Neuronal stem cell (in vitro differentiated cells): Measurements from ENCODE around the gene INO80.
A peak's percentile ranks its signal among the peaks of the same experiment; 100 is the strongest.

Source experiments
- DNase-seq: peaks from one replicate; pipeline ENCODE4 v3.0.0-alpha.2; 2013; ENCODE audit warnings: low spot score
- H2AFZ ChIP-seq: one replicate; pipeline ENCODE4 v1.6.1; 2013; ENCODE audit warnings: mild to moderate bottlenecking, low read length, inconsistent platforms
- H2AK5ac ChIP-seq: 2 replicates; pipeline ENCODE4 v1.6.1; 2013; ENCODE audit warnings: low read depth, mild to moderate bottlenecking, inconsistent platforms, low read length, moderate library complexity, mixed read lengths
- H2BK120ac ChIP-seq: 2 replicates; pipeline ENCODE4 v1.6.1; 2013; ENCODE audit warnings: low read depth, mild to moderate bottlenecking, inconsistent platforms, low read length, moderate library complexity, mixed read lengths
- H2BK12ac ChIP-seq: one replicate; pipeline ENCODE4 v1.6.1; 2013; ENCODE audit warnings: low read length, inconsistent platforms
- H2BK15ac ChIP-seq: 2 replicates; pipeline ENCODE4 v1.6.1; 2013; ENCODE audit warnings: mild to moderate bottlenecking, low read length, inconsistent platforms, mixed read lengths
- H2BK5ac ChIP-seq: one replicate; pipeline ENCODE4 v1.6.1; 2013; ENCODE audit warnings: inconsistent platforms, mild to moderate bottlenecking, low read length, moderate library complexity
- H3K14ac ChIP-seq: one replicate; pipeline ENCODE4 v1.6.1; 2013; ENCODE audit warnings: low read length, inconsistent platforms
- H3K18ac ChIP-seq: 2 replicates; pipeline ENCODE4 v1.6.1; 2013; ENCODE audit warnings: low read length, inconsistent platforms
- H3K23ac ChIP-seq: 2 replicates; pipeline ENCODE4 v1.6.1; 2013; ENCODE audit warnings: low read depth, mild to moderate bottlenecking, mixed read lengths, low read length, inconsistent platforms; ENCODE audit not compliant: poor library complexity
- H3K27ac ChIP-seq: replicated peaks from 3 replicates; pipeline ENCODE4 v1.5.1; 2013; ENCODE audit warnings: low read length, inconsistent platforms
- H3K27me3 ChIP-seq, 3 experiments: 2 replicates each; pipeline ENCODE4 v1.6.1; 2013; ENCODE audit warnings: low read length in 3 of 3, mild to moderate bottlenecking in 2 of 3, inconsistent platforms in 1 of 3, low read depth in 1 of 3, mixed read lengths in 1 of 3, moderate library complexity in 1 of 3; ENCODE audit not compliant: control insufficient read depth in 3 of 3, insufficient read depth in 3 of 3
- H3K36me3 ChIP-seq, 2 donors: replicated peaks in 1 of 2; 2 replicates each; pipeline ENCODE4 v1.6.1; 2013; ENCODE audit warnings: low read length in 2 of 2; ENCODE audit not compliant: control insufficient read depth in 2 of 2, insufficient read depth in 2 of 2
- H3K4ac ChIP-seq: 2 replicates; pipeline ENCODE4 v1.6.1; 2013; ENCODE audit warnings: inconsistent platforms, mild to moderate bottlenecking, low read length, moderate library complexity
- H3K4me1 ChIP-seq, 2 donors: 1 replicate in 1 of 2; 2 replicates in 1 of 2; pipeline ENCODE4 v1.6.1; 2013; ENCODE audit warnings: low read length in 2 of 2, low read depth in 1 of 2; ENCODE audit not compliant: control insufficient read depth in 2 of 2, insufficient read depth in 1 of 2
- H3K4me2 ChIP-seq: one replicate; pipeline ENCODE4 v1.6.1; 2013; ENCODE audit warnings: mild to moderate bottlenecking, low read length, inconsistent platforms; ENCODE audit not compliant: insufficient read depth, poor library complexity, severe bottlenecking
- H3K4me3 ChIP-seq, 2 donors: 2 replicates each; pipeline ENCODE4 v1.5.1; 2013; ENCODE audit warnings: low read length in 2 of 2, mild to moderate bottlenecking in 2 of 2, inconsistent platforms in 1 of 2, moderate library complexity in 1 of 2
- H3K79me1 ChIP-seq: one replicate; pipeline ENCODE4 v1.6.1; 2013; ENCODE audit warnings: low read depth, mild to moderate bottlenecking, inconsistent platforms, low read length, moderate library complexity
- H3K9ac ChIP-seq: one replicate; pipeline ENCODE4 v1.6.1; 2013; ENCODE audit warnings: mild to moderate bottlenecking, low read depth, low read length, inconsistent platforms; ENCODE audit not compliant: poor library complexity
- H3K9me3 ChIP-seq, 2 donors: replicated peaks in 1 of 2; 2 replicates each; pipeline versions ENCODE3 to v1.6.1; 2013; ENCODE audit warnings: low read length in 2 of 2, mild to moderate bottlenecking in 2 of 2, inconsistent platforms in 1 of 2, low read depth in 1 of 2, mixed read lengths in 1 of 2, moderate library complexity in 1 of 2; ENCODE audit not compliant: control insufficient read depth in 2 of 2, insufficient read depth in 1 of 2
- H4K8ac ChIP-seq: one replicate; pipeline ENCODE4 v1.6.1; 2013; ENCODE audit warnings: low read depth, mild to moderate bottlenecking, inconsistent platforms, low read length, moderate library complexity
- H4K91ac ChIP-seq: one replicate; pipeline ENCODE4 v1.6.1; 2013; ENCODE audit warnings: low read length, low read depth, mild to moderate bottlenecking, inconsistent platforms; ENCODE audit not compliant: poor library complexity
- WGBS, 2 donors: extraction: QIAGEN DNeasy Blood & Tissue Kit; methylation state at CpG; one replicate each; pipeline ENCODE4 v1.1.7; 2013; ENCODE audit warnings: missing lambda C conversion rate in 2 of 2, mixed read lengths in 1 of 2; ENCODE audit not compliant: insufficient read length in 2 of 2, insufficient replicate concordance in 1 of 2; ENCODE audit errors: extremely low coverage in 2 of 2; 5-methylcytosine and 5-hydroxymethylcytosine counted together

Gene INO80

GRCh38 chr15:41116962-41117252 is 827 bp upstream of the INO80 start:
- Histone ChIP-seq H3K79me1 (peaks cover 8% of the 10 kb centered on the region), H2AK5ac (no peak overlapping the region), H3K4me3 (peak overlapping the region; percentile 77 to 88), H3K18ac (no peak overlapping the region), H4K8ac (no peak overlapping the region), H3K4me2 (peak overlapping the region; percentile 67), H3K27me3 (no peaks in the 10 kb centered on the region), H3K9ac (no peak overlapping the region), H3K4me1 (peaks cover 3 to 4% of the 10 kb centered on the region in 2 donors), H2BK5ac (no peak overlapping the region), H3K4ac (no peak overlapping the region), H3K9me3 (no peaks in the 10 kb centered on the region), H3K23ac (no peak overlapping the region), H2BK15ac (no peak overlapping the region), H2AFZ (peak overlapping the region; percentile 98), H3K27ac (peak overlapping the region; percentile 61), H2BK120ac (no peak overlapping the region), H2BK12ac (no peak overlapping the region), H3K36me3 (peaks cover 0 to 11% of the 10 kb centered on the region in 2 donors), H4K91ac (no peak overlapping the region), H3K14ac (no peak overlapping the region)
- WGBS, 2 donors = no CpG with 5 or more reads among the region's 6 CpGs
- peak; percentile 0 for DNase-seq

DNA sequence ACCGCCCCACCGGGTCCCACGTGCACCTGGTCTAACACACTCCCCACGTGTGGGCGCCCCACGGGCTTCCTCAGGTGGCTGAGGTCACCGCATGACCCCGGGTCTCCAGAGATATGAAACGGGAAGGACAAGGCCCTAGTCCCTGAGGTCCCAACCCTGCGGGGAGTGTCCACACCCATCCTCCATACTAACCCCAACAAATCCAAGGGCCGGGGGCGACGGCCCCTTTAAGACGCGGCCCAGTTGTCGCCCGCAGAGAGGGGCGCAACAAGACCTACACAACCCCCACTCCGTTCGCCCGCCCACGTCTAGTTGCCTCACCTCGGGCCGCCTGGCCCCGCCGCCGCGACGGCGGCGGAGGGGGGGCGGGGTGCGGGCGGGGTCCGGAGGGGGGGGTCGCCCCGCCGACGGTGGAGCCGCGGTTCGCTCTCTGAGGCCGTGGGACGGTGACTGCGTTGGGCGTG is 396 bp downstream of the INO80 start:
- peak overlapping the region; percentile 100 for H3K23ac ChIP-seq
- peaks cover 8% of the 10 kb centered on the region for H3K79me1 ChIP-seq
- H3K9ac ChIP-seq = peak overlapping the region; percentile 100
- H2AFZ ChIP-seq = peak overlapping the region; percentile 98
- H2BK12ac ChIP-seq = peak overlapping the region; percentile 58
- H3K9me3 ChIP-seq = no peaks in the 10 kb centered on the region
- H4K8ac ChIP-seq = peak overlapping the region; percentile 72
- peak overlapping the region; percentile 100 for H3K18ac ChIP-seq
- H3K4me3 ChIP-seq = peak overlapping the region; percentile 88 to 100
- H3K4ac ChIP-seq = no peak overlapping the region
- H3K36me3 ChIP-seq = peaks cover 0 to 18% of the 10 kb centered on the region in 2 donors
- H2BK5ac ChIP-seq = peak overlapping the region; percentile 99
- H2BK15ac ChIP-seq = no peak overlapping the region
- peak; percentile 44 for DNase-seq
- H3K27ac ChIP-seq = peak overlapping the region; percentile 97
- H2AK5ac ChIP-seq = peak overlapping the region; percentile 61
- no peaks in the 10 kb centered on the region for H3K27me3 ChIP-seq
- H4K91ac ChIP-seq = no peak overlapping the region
- H3K14ac ChIP-seq = peak overlapping the region; percentile 100
- peaks cover 3 to 4% of the 10 kb centered on the region in 2 donors for H3K4me1 ChIP-seq
- peak overlapping the region; percentile 92 for H3K4me2 ChIP-seq
- H2BK120ac ChIP-seq = peak overlapping the region; percentile 96
- WGBS, 2 donors = no CpG with 5 or more reads among the region's 46 CpGs

DNA sequence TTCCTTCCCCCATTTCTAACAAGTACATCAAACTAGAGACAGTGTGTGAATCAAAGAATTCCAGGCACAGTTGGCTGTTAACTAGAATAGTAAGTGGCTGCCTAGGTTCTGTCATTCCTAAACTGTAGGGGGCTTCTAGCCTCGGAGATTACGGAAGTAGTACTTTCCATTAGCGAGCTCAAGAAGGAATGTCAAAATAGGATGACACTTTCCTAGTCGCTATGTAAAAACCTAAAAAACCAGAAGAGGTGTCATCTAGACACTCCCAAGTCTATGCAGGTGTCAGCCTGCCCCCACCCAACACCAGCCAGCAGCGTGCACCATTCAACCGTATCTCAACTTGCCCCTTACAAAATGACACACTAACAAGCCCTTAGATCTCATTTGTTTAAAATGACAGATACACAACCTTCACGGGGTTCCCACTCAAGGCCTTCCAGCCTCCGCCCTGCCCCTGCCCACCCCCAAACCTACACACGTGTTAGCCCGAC is 874 bp downstream of the INO80 start:
- H3K27ac ChIP-seq = no peak overlapping the region
- peaks cover 10% of the 10 kb centered on the region for H3K79me1 ChIP-seq
- no peaks in the 10 kb centered on the region for H3K9me3 ChIP-seq
- DNase-seq = peak; percentile 38
- no peak overlapping the region for H3K18ac ChIP-seq
- peak overlapping the region; percentile 61 for H2AK5ac ChIP-seq
- no peak overlapping the region for H3K23ac ChIP-seq
- WGBS, 2 donors = no CpG with 5 or more reads among the region's 10 CpGs
- peaks cover 3 to 4% of the 10 kb centered on the region in 2 donors for H3K4me1 ChIP-seq
- no peak overlapping the region for H4K8ac ChIP-seq
- peaks cover 0 to 22% of the 10 kb centered on the region in 2 donors for H3K36me3 ChIP-seq
- no peaks in the 10 kb centered on the region for H3K27me3 ChIP-seq
- no peak overlapping the region for H3K4ac ChIP-seq
- H3K4me2 ChIP-seq = peak overlapping the region; percentile 92
- H3K14ac ChIP-seq = peak overlapping the region; percentile 4
- H4K91ac ChIP-seq = no peak overlapping the region
- peak overlapping the region; percentile 99 for H2BK5ac ChIP-seq
- peak overlapping the region; percentile 98 for H2AFZ ChIP-seq
- peak overlapping the region; percentile 82 for H3K9ac ChIP-seq
- H2BK120ac ChIP-seq = peak overlapping the region; percentile 96
- H2BK15ac ChIP-seq = no peak overlapping the region
- peak overlapping the region; percentile 24 for H2BK12ac ChIP-seq
- H3K4me3 ChIP-seq = peak overlapping the region; percentile 88 to 100

GRCh38 chr15:41106947-41107346 is 9.1 kb downstream of the INO80 start:
- H2AK5ac ChIP-seq = no peak overlapping the region
- H3K4me1 ChIP-seq = no peaks in the 10 kb centered on the region
- H3K4ac ChIP-seq = no peak overlapping the region
- no peak overlapping the region for H2BK15ac ChIP-seq
- peaks cover 0 to 35% of the 10 kb centered on the region in 2 donors for H3K36me3 ChIP-seq
- no peak overlapping the region for H2BK5ac ChIP-seq
- no peak overlapping the region for H2AFZ ChIP-seq
- H2BK120ac ChIP-seq = no peak overlapping the region
- no peak overlapping the region for H3K4me3 ChIP-seq
- no peak overlapping the region for H3K27ac ChIP-seq
- no peak for DNase-seq
- no peak overlapping the region for H3K18ac ChIP-seq
- no peak overlapping the region for H3K9ac ChIP-seq
- no peak overlapping the region for H2BK12ac ChIP-seq
- H4K8ac ChIP-seq = no peak overlapping the region
- H3K14ac ChIP-seq = no peak overlapping the region
- no peak overlapping the region for H3K4me2 ChIP-seq
- no peaks in the 10 kb centered on the region for H3K9me3 ChIP-seq
- peaks cover 6% of the 10 kb centered on the region for H3K79me1 ChIP-seq
- no peak overlapping the region for H3K23ac ChIP-seq
- no peak overlapping the region for H4K91ac ChIP-seq
- no peaks in the 10 kb centered on the region for H3K27me3 ChIP-seq
- no CpG with 5 or more reads among the region's 5 CpGs for WGBS, 2 donors
